Measurements from ENCODE around the gene LUZP2. TPM values are rescaled to one million over a fixed set of nuclear protein-coding genes. Genes with fewer than 3 reads are reported as not detected.
A peak's percentile ranks its signal among the peaks of the same experiment; 100 is the strongest.

The LUZP2 gene
- total and polyA plus RNA-seq, 8 donors: 1.2 to 8.3 (median 4.6) TPM; not detected in 1

- Histone ChIP-seq H3K9me3 (no peaks in the 10 kb centered on the region), H3K27me3 (no peaks in the 10 kb centered on the region), H3K4me3 (no peak overlapping the region), H3K4me1 (no peaks in the 10 kb centered on the region), H3K27ac (no peak overlapping the region), H3K36me3 (no peaks in the 10 kb centered on the region)
- no peak for TF ChIP-seq CTCF (IDR thresholded peaks at IDR 0.05)
- intact Hi-C loops (cut with DNase I): no loop called here
- ATAC-seq (no peak), DNase-seq (no peak)
These were observed 140.7 kb downstream of the LUZP2 start for GRCh38 chr11:24637520-24637919.

- H3K36me3 ChIP-seq: no peaks in the 10 kb centered on the region
- no peaks in the 10 kb centered on the region for H3K9me3 ChIP-seq
- no peaks in the 10 kb centered on the region for H3K27me3 ChIP-seq
- H3K27ac ChIP-seq: no peak overlapping the region
- no peak overlapping the region for H3K4me3 ChIP-seq
- TF ChIP-seq CTCF (IDR thresholded peaks at IDR 0.05): no peak
- no peaks in the 10 kb centered on the region for H3K4me1 ChIP-seq
- DNase-seq: no peak
- intact Hi-C loops (cut with DNase I): no loop called here
- ATAC-seq: no peak
These were observed 145.8 kb downstream of the LUZP2 start for GRCh38 chr11:24642648-24643047.

- no peaks in the 10 kb centered on the region for H3K27me3 ChIP-seq
These were observed 148.7 kb downstream of the LUZP2 start for GRCh38 chr11:24645563-24645962.

GRCh38 chr11:24651873-24652272 is 155.0 kb downstream of the LUZP2 start:
- H3K9me3 ChIP-seq: no peaks in the 10 kb centered on the region
- no peaks in the 10 kb centered on the region for H3K36me3 ChIP-seq
- ATAC-seq (no peak), DNase-seq (no peak)
- no peak for TF ChIP-seq CTCF (IDR thresholded peaks at IDR 0.05)
- intact Hi-C loops (cut with DNase I): no loop called here
- H3K4me1 ChIP-seq: no peaks in the 10 kb centered on the region
- H3K27me3 ChIP-seq: no peaks in the 10 kb centered on the region
- H3K4me3 ChIP-seq: no peak overlapping the region
- H3K27ac ChIP-seq: no peak overlapping the region

More at GRCh38 chr11:24645563-24645962, 148.7 kb downstream of the LUZP2 start:
- no peak overlapping the region for H3K4me3 ChIP-seq
- H3K27ac ChIP-seq: no peak overlapping the region
- no peaks in the 10 kb centered on the region for H3K9me3 ChIP-seq
- no peak for ATAC-seq
- H3K4me1 ChIP-seq: no peaks in the 10 kb centered on the region
- DNase-seq: no peak
- no peaks in the 10 kb centered on the region for H3K36me3 ChIP-seq
- intact Hi-C loops (cut with DNase I): no loop called here
- TF ChIP-seq CTCF (IDR thresholded peaks at IDR 0.05): no peak

- H3K36me3 ChIP-seq: no peaks in the 10 kb centered on the region
- no peaks in the 10 kb centered on the region for H3K4me1 ChIP-seq
- H3K9me3 ChIP-seq: no peaks in the 10 kb centered on the region
- no peaks in the 10 kb centered on the region for H3K27me3 ChIP-seq
- peak in 1 of 4 donors; percentile 2 for DNase-seq
- ATAC-seq: no peak
- H3K27ac ChIP-seq: no peak overlapping the region
- no peak for TF ChIP-seq CTCF (IDR thresholded peaks at IDR 0.05)
- intact Hi-C loops (cut with DNase I): no loop called here
- H3K4me3 ChIP-seq: no peak overlapping the region
These were observed 157.0 kb downstream of the LUZP2 start for GRCh38 chr11:24653901-24654300.

Data from left lung (tissue), 10 donors.